ENCODE results near the gene SERPINB8. TPM values are rescaled to one million over a fixed set of nuclear protein-coding genes. Genes with fewer than 3 reads are reported as not detected.
"Not testable (repeated sequence)": the region's sequence is repeated elsewhere in the genome, so short reads cannot be mapped to it uniquely, and the experiment has no call there.

SERPINB8 gene, protein sequence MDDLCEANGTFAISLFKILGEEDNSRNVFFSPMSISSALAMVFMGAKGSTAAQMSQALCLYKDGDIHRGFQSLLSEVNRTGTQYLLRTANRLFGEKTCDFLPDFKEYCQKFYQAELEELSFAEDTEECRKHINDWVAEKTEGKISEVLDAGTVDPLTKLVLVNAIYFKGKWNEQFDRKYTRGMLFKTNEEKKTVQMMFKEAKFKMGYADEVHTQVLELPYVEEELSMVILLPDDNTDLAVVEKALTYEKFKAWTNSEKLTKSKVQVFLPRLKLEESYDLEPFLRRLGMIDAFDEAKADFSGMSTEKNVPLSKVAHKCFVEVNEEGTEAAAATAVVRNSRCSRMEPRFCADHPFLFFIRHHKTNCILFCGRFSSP
- total RNA-seq = 27.9 and 64.8 TPM in 2 replicates

DNA sequence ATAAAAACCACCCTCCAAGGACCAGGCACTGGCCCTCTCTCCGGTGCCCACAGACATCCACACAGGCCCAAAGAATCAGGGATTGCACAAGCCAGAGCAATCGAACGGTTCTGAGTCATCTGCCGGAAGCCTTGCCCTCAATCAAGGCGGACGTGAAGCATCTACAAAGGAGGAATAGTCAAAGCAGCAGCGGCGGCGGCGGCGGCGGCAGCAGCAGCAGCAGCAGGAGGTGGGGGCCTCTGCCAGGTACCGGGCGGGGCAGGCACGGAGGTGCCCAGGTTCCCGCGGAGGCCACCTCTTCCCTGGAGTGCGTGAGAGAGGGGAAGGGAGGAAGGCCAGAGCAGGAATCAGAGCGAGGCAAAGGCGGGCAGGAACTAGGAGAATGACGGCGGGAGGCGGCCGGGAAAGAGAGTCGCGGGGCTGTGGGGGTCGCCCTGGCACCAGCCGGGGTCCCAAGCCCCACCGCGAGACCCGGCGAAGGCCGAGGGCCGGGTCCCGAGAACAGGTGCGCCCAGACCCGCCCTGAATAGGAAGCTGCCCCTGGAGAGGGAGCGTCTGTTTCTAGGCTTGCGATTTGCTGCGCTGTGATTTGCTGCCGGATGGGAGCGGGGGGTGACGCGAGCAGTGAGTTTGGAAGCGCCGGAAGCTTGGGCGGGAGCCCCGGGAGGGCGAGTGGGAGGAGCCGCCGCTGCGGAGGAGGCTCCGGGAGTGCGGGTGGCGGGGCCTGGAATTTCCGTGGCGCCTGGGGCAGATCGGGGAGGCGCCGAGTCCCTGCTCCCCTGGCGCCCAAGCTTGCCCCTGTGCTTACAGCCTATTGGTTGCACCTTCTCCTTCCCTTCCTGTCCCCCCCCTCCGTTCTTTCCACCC lies at the start of gene SERPINB8:
TSS of gene SERPINB8 (plus strand) at position 140 of the 867 bp plus-strand sequence. CDS start 8,228 bp downstream, outside the sequence.
- peak; percentile 92 for DNase-seq (ENCODE audit: low read depth)
- TF ChIP-seq, protein P1, sequence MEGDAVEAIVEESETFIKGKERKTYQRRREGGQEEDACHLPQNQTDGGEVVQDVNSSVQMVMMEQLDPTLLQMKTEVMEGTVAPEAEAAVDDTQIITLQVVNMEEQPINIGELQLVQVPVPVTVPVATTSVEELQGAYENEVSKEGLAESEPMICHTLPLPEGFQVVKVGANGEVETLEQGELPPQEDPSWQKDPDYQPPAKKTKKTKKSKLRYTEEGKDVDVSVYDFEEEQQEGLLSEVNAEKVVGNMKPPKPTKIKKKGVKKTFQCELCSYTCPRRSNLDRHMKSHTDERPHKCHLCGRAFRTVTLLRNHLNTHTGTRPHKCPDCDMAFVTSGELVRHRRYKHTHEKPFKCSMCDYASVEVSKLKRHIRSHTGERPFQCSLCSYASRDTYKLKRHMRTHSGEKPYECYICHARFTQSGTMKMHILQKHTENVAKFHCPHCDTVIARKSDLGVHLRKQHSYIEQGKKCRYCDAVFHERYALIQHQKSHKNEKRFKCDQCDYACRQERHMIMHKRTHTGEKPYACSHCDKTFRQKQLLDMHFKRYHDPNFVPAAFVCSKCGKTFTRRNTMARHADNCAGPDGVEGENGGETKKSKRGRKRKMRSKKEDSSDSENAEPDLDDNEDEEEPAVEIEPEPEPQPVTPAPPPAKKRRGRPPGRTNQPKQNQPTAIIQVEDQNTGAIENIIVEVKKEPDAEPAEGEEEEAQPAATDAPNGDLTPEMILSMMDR (IDR thresholded peaks at IDR 0.05; ENCODE audit: insufficient read depth, low read length, severe bottlenecking) = no peak
- peaks cover 1% of the 10 kb centered on the region for H3K36me3 ChIP-seq (ENCODE audit: control insufficient read depth, insufficient read depth, low read length)
- peak within 1 kb of the TSS; percentile 90 for H3K4me3 ChIP-seq (ENCODE audit: low read depth, low read length)
- no peak for FAIRE-seq
- no peaks in the 10 kb centered on the region for H3K27me3 ChIP-seq (ENCODE audit: control insufficient read depth, insufficient read depth, low read length)

- Histone ChIP-seq H3K36me3 (ENCODE audit: control insufficient read depth, insufficient read depth, low read length) (no peaks in the 10 kb centered on the region), H3K27me3 (ENCODE audit: control insufficient read depth, insufficient read depth, low read length) (no peaks in the 10 kb centered on the region), H3K4me3 (ENCODE audit: low read depth, low read length) (no peak overlapping the region)
- FAIRE-seq (no peak), DNase-seq (ENCODE audit: low read depth) (no peak)
- TF ChIP-seq, protein P1 (IDR thresholded peaks at IDR 0.05; ENCODE audit: insufficient read depth, low read length, severe bottlenecking) = no peak
Measured at GRCh38 chr18:63922049-63922448, 47.8 kb upstream of the SERPINB8 start.

DNA sequence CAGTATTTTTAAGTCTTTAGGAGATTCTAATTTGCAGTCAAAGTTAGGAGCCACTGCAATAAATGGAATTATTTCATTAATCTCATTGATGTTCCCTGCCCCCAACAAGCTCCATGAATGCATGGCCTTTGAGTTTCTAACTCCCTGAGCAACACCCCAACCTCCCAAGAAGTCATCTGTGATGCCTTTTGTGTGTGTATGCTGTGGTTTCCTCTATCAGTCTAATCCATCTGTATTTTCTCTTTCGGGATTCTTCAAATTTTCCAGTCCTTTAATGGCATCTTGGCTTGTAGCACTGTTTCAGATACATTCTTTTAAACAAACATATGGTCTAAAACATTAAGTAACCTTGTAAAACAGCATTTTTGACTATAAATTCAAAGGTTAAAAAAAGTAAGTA lies 45.3 kb upstream of the SERPINB8 start:
- FAIRE-seq (no peak), DNase-seq (ENCODE audit: low read depth) (no peak)
- H3K27me3 ChIP-seq (ENCODE audit: control insufficient read depth, insufficient read depth, low read length) = no peaks in the 10 kb centered on the region
- TF ChIP-seq, protein P1 (IDR thresholded peaks at IDR 0.05; ENCODE audit: insufficient read depth, low read length, severe bottlenecking) = no peak
- no peak overlapping the region for H3K4me3 ChIP-seq (ENCODE audit: low read depth, low read length)
- no peaks in the 10 kb centered on the region for H3K36me3 ChIP-seq (ENCODE audit: control insufficient read depth, insufficient read depth, low read length)

GRCh38 chr18:63928331-63928730 lies 41.5 kb upstream of the SERPINB8 start:
- TF ChIP-seq, protein P1 (IDR thresholded peaks at IDR 0.05; ENCODE audit: insufficient read depth, low read length, severe bottlenecking) = no peak
- Histone ChIP-seq H3K27me3 (ENCODE audit: control insufficient read depth, insufficient read depth, low read length) (no peaks in the 10 kb centered on the region), H3K36me3 (ENCODE audit: control insufficient read depth, insufficient read depth, low read length) (no peaks in the 10 kb centered on the region), H3K4me3 (ENCODE audit: low read depth, low read length) (no peak overlapping the region)
- no peak for FAIRE-seq
- no peak for DNase-seq (ENCODE audit: low read depth)

DNA sequence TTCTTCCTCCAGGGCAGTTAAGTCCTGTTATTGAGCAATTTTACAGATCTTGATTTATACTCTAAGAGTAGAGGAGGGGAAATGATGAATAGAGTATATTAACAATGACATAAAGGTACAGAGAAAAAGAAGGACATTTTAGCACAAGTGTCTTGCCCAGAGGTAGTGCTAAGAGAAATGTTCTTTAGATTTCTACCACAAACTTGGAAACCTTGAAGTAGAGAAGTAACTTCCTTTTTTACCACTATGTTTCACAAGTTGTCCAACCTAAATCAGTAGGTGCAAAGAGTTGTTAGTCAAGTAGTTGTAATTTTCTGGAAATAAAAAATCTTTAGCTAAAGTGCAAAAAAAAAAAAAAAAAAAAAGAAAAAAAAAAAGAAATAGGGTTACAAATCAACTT lies 40.5 kb upstream of the SERPINB8 start:
- FAIRE-seq; H3K4me3 ChIP-seq (ENCODE audit: low read depth, low read length); H3K27me3 ChIP-seq (ENCODE audit: control insufficient read depth, insufficient read depth, low read length); H3K36me3 ChIP-seq (ENCODE audit: control insufficient read depth, insufficient read depth, low read length); DNase-seq (ENCODE audit: low read depth): not testable (repeated sequence)

- FAIRE-seq (no peak), DNase-seq (ENCODE audit: low read depth) (no peak)
- Histone ChIP-seq H3K27me3 (ENCODE audit: control insufficient read depth, insufficient read depth, low read length) (no peaks in the 10 kb centered on the region), H3K36me3 (ENCODE audit: control insufficient read depth, insufficient read depth, low read length) (no peaks in the 10 kb centered on the region), H3K4me3 (ENCODE audit: low read depth, low read length) (no peak overlapping the region)
- TF ChIP-seq, protein P1 (IDR thresholded peaks at IDR 0.05; ENCODE audit: insufficient read depth, low read length, severe bottlenecking) = no peak
Measured at GRCh38 chr18:63930773-63931354, 39.0 kb upstream of the SERPINB8 start.

All from bronchial epithelial cell (primary cell).